Measurements from ENCODE around the gene SLC50A1.

DNA sequence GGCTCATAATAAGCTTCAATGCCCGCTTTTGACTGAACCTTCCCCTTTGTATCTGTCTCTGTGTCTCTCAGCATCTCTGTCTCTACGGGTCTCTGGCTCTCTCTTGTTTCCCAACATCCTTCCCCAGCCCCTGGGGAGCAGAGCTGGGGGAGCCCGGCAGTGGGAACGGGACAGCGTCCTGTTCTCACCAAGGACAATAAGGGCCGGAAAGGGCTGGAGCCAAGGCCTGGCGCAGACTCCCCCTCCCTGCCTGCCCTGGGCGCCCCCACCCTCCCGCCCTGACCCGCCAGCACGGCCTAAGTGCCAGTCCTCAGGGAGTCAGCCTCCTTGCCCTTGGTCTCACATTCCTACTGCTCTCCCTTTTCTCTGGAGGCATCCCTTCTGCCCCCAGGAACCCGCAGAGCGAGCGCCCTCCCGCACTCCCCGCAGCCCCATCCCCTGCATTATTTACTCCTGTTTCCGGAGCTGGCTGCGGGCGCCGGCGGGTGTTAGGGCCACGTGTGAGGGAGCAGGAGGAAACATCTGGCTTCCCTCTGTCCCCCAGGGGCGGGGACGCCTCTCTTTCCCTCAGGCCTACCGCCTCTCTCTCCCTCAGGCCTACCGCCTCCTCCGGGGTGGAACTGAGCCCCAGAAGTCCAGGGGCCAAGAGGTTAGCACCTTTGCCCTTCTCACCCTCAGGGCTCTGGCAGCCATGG lies 31.0 kb downstream of the SLC50A1 start:
- TF ChIP-seq CTCF (optimal IDR thresholded peaks at IDR 0.05 in 1 of 3, IDR thresholded peaks at IDR 0.05 in 1 of 3, conservative IDR thresholded peaks at IDR 0.05 in 1 of 3; ENCODE audit: extremely low read depth in 1 of 3, insufficient read depth in 2 of 3, low read length in 3 of 3) = no peak
- TF ChIP-seq EZH2 (IDR thresholded peaks at IDR 0.05; ENCODE audit: low read length) = no peak
